H1 (cell line): ENCODE measurements around the gene CDC7.

ENCODE experiments used
- ATF2 ChIP-seq: IDR thresholded peaks from 2 replicates; pipeline ENCODE4 v1.6.1; 2012; ENCODE audit warnings: low read length, inconsistent platforms
- EZH2 ChIP-seq: fragments of 200-600 bp; sonication (generic); IDR thresholded peaks from 2 replicates; pipeline ENCODE4 v1.7.1; 2012; ENCODE audit warnings: low read depth, mild to moderate bottlenecking, moderate library complexity, low read length, inconsistent platforms; ENCODE audit not compliant: severe bottlenecking
- JUND ChIP-seq: IDR thresholded peaks from 2 replicates; pipeline ENCODE4 v1.6.1; 2011; ENCODE audit warnings: mild to moderate bottlenecking, improper control_type of control experiment, low read length
- KDM1A ChIP-seq: fragments of 200-600, 300-600 bp; sonication (generic); IDR thresholded peaks from 2 replicates; pipeline ENCODE4 v1.7.1; 2016; ENCODE audit warnings: mild to moderate bottlenecking, low read length, borderline replicate concordance
- NRF1 ChIP-seq: IDR thresholded peaks from 2 replicates; pipeline ENCODE4 v1.6.1; 2011; ENCODE audit warnings: mild to moderate bottlenecking, low read depth, low read length, improper control_type of control experiment
- POLR2A ChIP-seq, 2 experiments: IDR thresholded peaks; 1 replicate in 1 of 2; 2 replicates in 1 of 2; pipeline ENCODE4 v1.6.1; 2011; ENCODE audit warnings: low read depth in 2 of 2, low read length in 2 of 2, mild to moderate bottlenecking in 2 of 2; ENCODE audit errors: control extremely low read depth in 1 of 2

GRCh38 chr1:91546876-91547275 is 46.2 kb downstream of the CDC7 start:
- TF ChIP-seq ATF2 (no peak), POLR2A (IDR thresholded peaks at IDR 0.05; ENCODE audit: control extremely low read depth in 1 of 2, low read depth in 2 of 2, low read length in 2 of 2) (no peak), JUND (no peak), NRF1 (no peak), EZH2 (no peak), KDM1A (no peak)
